GM12865 (cell line): Measurements from ENCODE around the gene RPEL1.
"Not testable (repeated sequence)": the region's sequence is repeated elsewhere in the genome, so short reads cannot be mapped to it uniquely, and the experiment has no call there.

Source experiments
- DNase-seq: peaks from one replicate; pipeline ENCODE4 v3.0.0; 2010; ENCODE audit warnings: low read depth
- H3K4me3 ChIP-seq: 2 replicates; pipeline ENCODE4 v1.5.1; 2011; ENCODE audit warnings: mild to moderate bottlenecking, low read depth, low read length, control low read depth
- CTCF ChIP-seq: IDR thresholded peaks from 2 replicates; pipeline ENCODE4 v1.5.1; 2011; ENCODE audit warnings: low read length, control low read depth, low read depth, inconsistent platforms; ENCODE audit not compliant: insufficient read depth; ENCODE audit errors: missing control alignments

The RPEL1 gene

DNA sequence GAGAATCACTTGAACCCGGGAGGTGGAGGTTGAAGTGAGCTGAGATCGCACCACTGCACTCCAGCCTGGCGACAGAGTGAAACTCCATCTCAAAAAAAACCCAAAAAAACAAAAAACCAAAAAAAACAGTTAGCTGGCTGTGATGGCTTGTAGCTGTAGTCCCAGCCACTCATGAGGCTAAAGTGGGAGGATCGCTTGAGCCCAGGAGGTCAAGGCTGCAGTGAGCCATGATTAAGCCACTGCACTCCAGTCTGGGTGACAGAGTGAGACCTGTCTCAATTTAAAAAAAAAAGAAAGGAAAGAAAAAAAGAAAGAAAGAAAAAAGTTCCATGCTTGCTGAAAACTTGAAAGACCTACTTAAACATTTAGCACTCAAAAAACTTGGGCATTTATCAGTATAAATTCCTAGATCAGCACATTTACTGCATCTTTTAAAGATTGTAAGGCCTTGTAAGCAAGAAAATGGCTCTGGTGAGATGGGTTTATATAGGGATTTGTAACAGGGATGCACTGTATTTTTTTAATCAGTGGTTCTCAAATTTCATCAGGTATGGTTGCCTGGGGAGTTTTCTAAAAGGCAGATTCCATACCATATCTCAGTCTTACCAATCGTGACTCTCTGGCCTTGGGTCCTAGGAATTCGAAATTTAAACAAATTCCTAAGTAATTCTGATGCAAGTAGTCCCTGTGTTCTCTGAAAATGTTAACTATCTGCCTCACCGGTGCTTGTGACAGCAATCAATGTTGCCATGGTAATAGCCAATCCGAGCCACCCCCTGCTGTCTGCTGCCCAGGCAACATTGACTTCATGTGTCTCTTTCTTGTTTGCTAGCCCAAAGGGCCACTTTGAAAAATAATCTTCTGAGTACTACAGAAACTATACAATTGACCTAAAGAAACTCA, 41.1 kb upstream of the RPEL1 start:
- DNase-seq = no peak
- TF ChIP-seq CTCF = no peak
- H3K4me3 ChIP-seq = no peak overlapping the region

DNA sequence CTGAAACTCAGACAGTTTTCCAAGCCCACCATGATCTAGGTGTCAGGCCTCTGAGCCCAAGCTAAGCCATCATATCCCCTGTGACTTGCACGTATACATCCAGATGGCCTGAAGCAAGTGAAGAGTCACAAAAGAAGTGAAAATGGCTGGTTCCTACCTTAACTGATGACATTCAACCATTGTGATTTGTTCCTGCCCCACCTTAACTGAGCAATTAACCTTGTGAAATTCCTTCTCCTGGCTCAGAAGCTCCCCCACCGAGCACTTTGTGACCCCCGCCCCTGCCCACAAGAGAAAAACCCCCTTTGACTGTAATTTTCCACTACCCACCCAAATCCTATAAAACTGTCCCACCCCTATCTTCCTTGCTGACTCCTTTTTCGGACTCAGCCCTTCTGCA, 40.3 kb upstream of the RPEL1 start:
- H3K4me3 ChIP-seq, DNase-seq: not testable (repeated sequence)

- not testable (repeated sequence) for H3K4me3 ChIP-seq, DNase-seq
Measured at GRCh38 chr10:103206715-103207114, 39.0 kb upstream of the RPEL1 start.

- H3K4me3 ChIP-seq = no peak overlapping the region
- no peak for DNase-seq
- TF ChIP-seq CTCF = no peak
Measured at GRCh38 chr10:103207141-103207540, 38.5 kb upstream of the RPEL1 start.

GRCh38 chr10:103207643-103208042, 38.0 kb upstream of the RPEL1 start:
- DNase-seq, H3K4me3 ChIP-seq: not testable (repeated sequence)

DNA sequence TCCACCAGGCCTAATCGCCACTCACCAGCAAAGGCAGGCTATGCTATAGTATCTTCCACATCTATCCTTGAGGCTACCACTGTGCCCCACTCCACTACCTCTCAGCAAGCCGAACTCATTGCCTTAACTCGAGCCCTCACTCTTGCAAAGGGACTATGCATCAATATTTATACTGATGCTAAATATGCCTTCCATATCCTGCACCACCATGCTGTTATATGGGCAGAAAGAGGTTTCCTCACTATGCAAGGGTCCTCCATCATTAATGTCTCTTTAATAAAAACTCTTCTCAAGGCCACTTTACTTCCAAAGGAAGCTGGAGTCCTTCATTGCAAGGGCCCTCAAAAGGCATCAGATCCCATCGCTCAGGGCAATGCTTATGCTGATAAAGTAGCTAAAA, 35.4 kb upstream of the RPEL1 start:
- DNase-seq, H3K4me3 ChIP-seq: not testable (repeated sequence)

DNA sequence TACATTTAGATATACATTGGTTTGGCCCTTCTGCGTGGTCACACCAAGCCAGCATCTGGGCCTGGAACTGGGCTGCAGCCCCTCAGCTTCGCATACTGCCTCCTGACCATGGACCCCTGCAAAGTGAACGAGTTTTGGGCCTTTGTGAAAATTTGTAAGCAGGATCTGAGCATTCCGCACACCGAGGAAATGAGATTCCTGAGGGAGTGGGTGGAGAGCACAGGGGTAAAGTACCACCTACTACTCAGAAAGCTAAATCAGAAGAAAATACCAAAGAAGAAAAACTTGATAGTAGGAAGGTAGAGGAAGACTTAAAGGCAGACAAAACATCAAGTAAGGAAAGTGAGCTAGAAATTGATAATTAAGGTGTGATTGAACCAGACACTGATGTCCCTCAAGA, 30.1 kb upstream of the RPEL1 start:
- no peak for DNase-seq
- no peak overlapping the region for H3K4me3 ChIP-seq
- no peak for TF ChIP-seq CTCF

GRCh38 chr10:103216362-103216761, 29.3 kb upstream of the RPEL1 start:
- DNase-seq, H3K4me3 ChIP-seq: not testable (repeated sequence)

DNA sequence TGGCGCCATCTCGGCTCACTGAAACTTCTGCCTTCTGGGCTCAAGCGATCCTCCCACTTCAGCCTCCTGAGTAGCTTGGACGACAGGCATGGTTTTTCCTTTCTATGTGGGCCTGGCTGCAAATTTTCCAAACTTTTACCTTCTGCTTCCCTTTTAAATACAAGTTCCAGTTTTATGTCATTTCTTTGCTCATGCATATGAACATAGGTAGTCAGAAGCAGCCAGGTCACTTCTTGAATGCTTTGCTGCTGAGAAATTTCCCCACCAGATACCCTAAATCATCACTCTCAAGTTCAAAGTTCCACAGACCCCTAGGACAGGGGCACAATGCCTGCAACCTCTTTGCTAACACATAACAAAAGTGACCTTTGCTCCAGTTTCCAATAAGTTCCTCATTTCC, 21.6 kb upstream of the RPEL1 start:
- DNase-seq = no peak
- H3K4me3 ChIP-seq = no peak overlapping the region
- no peak for TF ChIP-seq CTCF

DNA sequence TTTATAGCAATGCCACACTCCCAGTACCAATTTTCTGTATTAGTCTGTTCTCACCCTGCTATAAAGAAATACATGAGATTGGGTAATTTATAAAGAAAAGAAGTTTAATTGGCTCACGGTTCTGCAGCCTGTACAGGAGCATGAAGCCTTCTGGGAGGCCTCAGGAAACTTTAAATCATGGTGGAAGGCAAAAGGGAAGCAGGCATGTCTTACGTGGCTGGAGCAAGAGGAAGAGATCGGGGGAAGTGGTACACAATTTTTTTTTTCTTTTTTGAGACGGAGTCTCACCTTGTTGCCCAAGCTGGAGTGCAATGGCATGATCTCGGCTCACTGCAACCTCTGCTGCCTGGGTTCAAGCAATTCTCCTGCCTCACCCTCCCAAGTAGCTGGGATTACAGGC, 21.0 kb upstream of the RPEL1 start:
- not testable (repeated sequence) for DNase-seq, H3K4me3 ChIP-seq
